GM19328 (cell line): ENCODE results near the gene CAPNS1.
A peak's percentile ranks its signal among the peaks of the same experiment; 100 is the strongest.
"Not testable (repeated sequence)": the region's sequence is repeated elsewhere in the genome, so short reads cannot be mapped to it uniquely, and the experiment has no call there.

Experiments
- ATAC-seq: cut with Tn5 transposase; IDR thresholded peaks from one replicate; pipeline ENCODE4 v1.9.1; 2021; ENCODE audit warnings: mild to moderate bottlenecking, moderate library complexity; ENCODE audit not compliant: unreplicated experiment

The CAPNS1 gene

GRCh38 chr19:36113894-36114720 is 25.8 kb upstream of the CAPNS1 start:
- ATAC-seq = no peak

- peak; percentile 82 for ATAC-seq
Measured at GRCh38 chr19:36114721-36115452, 25.0 kb upstream of the CAPNS1 start, which contains the start of gene POLR2I. POLR2I (minus strand) TSS chr19:36114875; CDS start chr19:36114856, 19 bp downstream.

GRCh38 chr19:36115453-36116343 is 24.2 kb upstream of the CAPNS1 start, which contains the start of gene TBCB:
TBCB (plus strand) TSS chr19:36115468; CDS start chr19:36115561, 93 bp downstream.
- peak; percentile 36 for ATAC-seq

- no peak for ATAC-seq
Measured at GRCh38 chr19:36116344-36116637, 23.6 kb upstream of the CAPNS1 start.

GRCh38 chr19:36120092-36120983 is 19.5 kb upstream of the CAPNS1 start:
- no peak for ATAC-seq

- ATAC-seq = no peak
Measured at GRCh38 chr19:36120984-36121358, 18.9 kb upstream of the CAPNS1 start.

- no peak for ATAC-seq
Measured at GRCh38 chr19:36121486-36122124, 18.3 kb upstream of the CAPNS1 start.

- ATAC-seq = no peak
Measured at GRCh38 chr19:36125557-36125956, 14.3 kb upstream of the CAPNS1 start.

- no peak for ATAC-seq
Measured at GRCh38 chr19:36128392-36128736, 11.5 kb upstream of the CAPNS1 start.

GRCh38 chr19:36131221-36131620 is 8.6 kb upstream of the CAPNS1 start:
- not testable (repeated sequence) for ATAC-seq

GRCh38 chr19:36134867-36135266 is 5.0 kb upstream of the CAPNS1 start:
- ATAC-seq = not testable (repeated sequence)

- no peak for ATAC-seq
Measured at GRCh38 chr19:36136964-36137686, 2.7 kb upstream of the CAPNS1 start.

- ATAC-seq = no peak
Measured at GRCh38 chr19:36139120-36139472, 770 bp upstream of the CAPNS1 start.

GRCh38 chr19:36140304-36141038 is 605 bp downstream of the CAPNS1 start:
- no peak for ATAC-seq

- ATAC-seq = no peak
Measured at GRCh38 chr19:36141039-36141927, 1.4 kb downstream of the CAPNS1 start.

- ATAC-seq = no peak
Measured at GRCh38 chr19:36142046-36142445, 2.2 kb downstream of the CAPNS1 start.

GRCh38 chr19:36142496-36142895 is 2.6 kb downstream of the CAPNS1 start:
- ATAC-seq = no peak

GRCh38 chr19:36144624-36145023 is 4.8 kb downstream of the CAPNS1 start:
- no peak for ATAC-seq
